Stimulated activated CD4-positive, alpha-beta T cell treated with anti-CD3 and anti-CD28 coated beads, Interleukin-1b, Interleukin-23, amount 100 ng/mL, for 48 hours (primary cell): ENCODE results near the gene PDZRN3.

Source experiments
- DNase-seq: peaks from one replicate; pipeline ENCODE4 v3.0.0-alpha.2; 2020

Gene PDZRN3

GRCh38 chr3:73622091-73622805 is 2.5 kb downstream of the PDZRN3 start:
- DNase-seq: no peak

GRCh38 chr3:73621388-73621787 is 3.4 kb downstream of the PDZRN3 start:
- no peak for DNase-seq

- DNase-seq: no peak
Observed at GRCh38 chr3:73618461-73618860, 6.3 kb downstream of the PDZRN3 start.

- no peak for DNase-seq
Observed at GRCh38 chr3:73616056-73616455, 8.7 kb downstream of the PDZRN3 start.

GRCh38 chr3:73614419-73614818 is 10.3 kb downstream of the PDZRN3 start:
- no peak for DNase-seq

GRCh38 chr3:73611176-73611575 is 13.6 kb downstream of the PDZRN3 start:
- DNase-seq: no peak

GRCh38 chr3:73610493-73610892 is 14.2 kb downstream of the PDZRN3 start:
- no peak for DNase-seq

- no peak for DNase-seq
Observed at GRCh38 chr3:73609655-73610054, 15.1 kb downstream of the PDZRN3 start.

GRCh38 chr3:73609315-73609641 is 15.5 kb downstream of the PDZRN3 start:
- DNase-seq: no peak

- no peak for DNase-seq
Observed at GRCh38 chr3:73608456-73609314, 16.1 kb downstream of the PDZRN3 start.

GRCh38 chr3:73605861-73606260 is 18.9 kb downstream of the PDZRN3 start:
- DNase-seq: no peak

GRCh38 chr3:73605412-73605811 is 19.3 kb downstream of the PDZRN3 start:
- no peak for DNase-seq

GRCh38 chr3:73604451-73604850 is 20.3 kb downstream of the PDZRN3 start:
- no peak for DNase-seq

- no peak for DNase-seq
Observed at GRCh38 chr3:73603762-73604171, 21.0 kb downstream of the PDZRN3 start.

GRCh38 chr3:73602170-73602569 is 22.6 kb downstream of the PDZRN3 start:
- no peak for DNase-seq

- no peak for DNase-seq
Observed at GRCh38 chr3:73601481-73601880, 23.3 kb downstream of the PDZRN3 start.

- DNase-seq: no peak
Observed at GRCh38 chr3:73601011-73601410, 23.7 kb downstream of the PDZRN3 start.

GRCh38 chr3:73600293-73600938 is 24.3 kb downstream of the PDZRN3 start:
- no peak for DNase-seq

GRCh38 chr3:73599605-73600004 is 25.1 kb downstream of the PDZRN3 start:
- DNase-seq: no peak

- no peak for DNase-seq
Observed at GRCh38 chr3:73597476-73597875, 27.3 kb downstream of the PDZRN3 start.

GRCh38 chr3:73592154-73593144 is 32.3 kb downstream of the PDZRN3 start:
- no peak for DNase-seq

GRCh38 chr3:73591286-73591800 is 33.4 kb downstream of the PDZRN3 start:
- no peak for DNase-seq
